CD4-positive, alpha-beta T cell treated with Interleukin-2 at 100 ng/mL for 4 hours (primary cell): ENCODE measurements around the gene URI1.

ENCODE experiments used
- DNase-seq: peaks from one replicate; pipeline ENCODE4 v3.0.0-alpha.2; 2020; ENCODE audit warnings: low spot score

URI1 gene

DNA sequence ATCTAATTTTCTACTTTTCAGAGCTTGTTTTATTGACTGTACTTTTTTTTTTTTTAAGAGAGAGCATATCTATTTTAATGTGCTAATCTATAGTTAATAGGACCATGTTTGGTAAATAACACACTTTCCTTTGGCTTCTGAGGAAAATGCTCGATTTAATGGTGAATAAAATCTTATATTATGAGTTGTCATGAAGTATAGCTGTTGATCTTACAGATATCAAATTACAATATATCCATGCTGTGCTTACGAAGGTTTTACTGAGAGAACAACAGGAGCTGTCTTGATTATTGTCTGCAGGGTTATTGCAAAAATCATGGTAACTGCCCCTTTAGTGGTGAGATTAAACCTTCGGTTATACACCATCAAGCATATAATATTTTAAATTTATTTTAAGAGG, 29.6 kb downstream of the URI1 start:
- no peak for DNase-seq

DNA sequence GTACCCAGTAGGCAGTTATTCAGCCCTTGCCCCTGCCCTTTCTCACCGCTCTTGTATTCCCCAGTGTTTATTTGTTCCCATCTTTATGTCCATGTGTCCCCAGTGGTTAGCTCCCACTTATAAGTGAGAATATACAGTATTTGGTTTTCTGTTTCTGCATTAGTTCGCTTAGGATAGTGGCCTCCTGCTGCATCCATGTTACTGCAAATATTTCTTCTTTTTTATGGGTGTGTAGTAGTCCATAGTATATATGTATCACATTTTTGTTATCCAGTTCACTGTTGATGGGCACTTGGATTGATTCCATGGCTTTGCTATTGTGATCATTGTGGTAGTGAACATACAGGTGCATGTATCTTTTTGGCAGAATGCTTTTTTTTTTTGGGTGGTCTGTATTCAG, 32.7 kb downstream of the URI1 start:
- DNase-seq = no peak

DNA sequence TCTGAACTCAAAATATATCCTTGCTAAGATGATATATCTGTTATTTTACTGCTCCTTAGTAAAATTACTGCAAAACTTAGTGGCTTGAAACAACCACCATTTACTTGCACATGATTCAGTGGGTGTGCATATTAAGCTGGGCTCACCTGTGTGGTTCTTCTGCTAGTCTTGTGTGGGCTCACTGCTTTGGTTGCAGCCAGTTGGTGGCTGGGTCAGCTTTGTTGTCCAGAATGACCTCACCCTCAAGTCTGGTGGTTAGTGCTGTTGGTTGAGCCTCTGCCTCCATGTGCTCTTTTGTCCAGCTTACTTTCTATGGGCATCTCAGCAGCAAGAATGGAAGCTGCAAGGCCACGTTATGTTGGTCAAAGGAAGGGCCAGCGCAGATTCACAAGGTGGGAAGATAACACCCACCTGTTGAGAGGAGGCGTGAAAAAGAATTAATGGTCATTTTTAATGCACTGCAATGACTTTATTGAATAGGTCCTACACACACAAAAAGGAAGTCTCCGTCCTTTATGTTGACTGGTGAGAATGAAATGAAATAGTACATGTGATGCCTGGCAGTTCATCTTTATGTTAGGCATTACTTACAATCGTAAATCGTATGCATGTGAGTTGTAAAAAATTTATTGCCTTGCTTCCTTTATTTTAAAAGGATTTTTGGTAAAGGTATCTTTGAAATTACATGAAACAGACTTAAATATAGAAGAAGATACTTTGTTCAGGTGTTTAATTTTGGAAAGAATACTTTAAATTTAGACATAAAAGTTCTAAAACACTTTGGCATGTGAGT, 34.3 kb downstream of the URI1 start:
- DNase-seq = no peak

DNA sequence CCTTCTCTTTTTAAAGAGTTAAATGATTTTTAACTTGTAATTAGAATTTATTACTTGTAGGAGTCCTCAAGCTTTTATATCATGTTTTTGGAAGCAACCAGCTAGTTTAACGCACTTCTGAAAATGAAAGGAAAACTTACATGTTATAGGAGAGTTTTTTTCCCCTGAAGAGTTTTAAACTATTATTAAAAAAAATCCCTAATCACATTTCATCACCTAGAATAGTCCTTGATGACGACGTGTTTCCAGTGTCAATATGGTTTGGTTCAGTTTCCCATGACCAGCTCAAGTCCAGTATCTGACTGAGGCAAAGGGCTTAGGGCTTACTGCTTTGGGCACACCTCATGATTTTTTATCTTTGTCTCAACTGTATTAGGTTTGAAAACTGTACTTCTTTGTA, 36.0 kb downstream of the URI1 start:
- no peak for DNase-seq

DNA sequence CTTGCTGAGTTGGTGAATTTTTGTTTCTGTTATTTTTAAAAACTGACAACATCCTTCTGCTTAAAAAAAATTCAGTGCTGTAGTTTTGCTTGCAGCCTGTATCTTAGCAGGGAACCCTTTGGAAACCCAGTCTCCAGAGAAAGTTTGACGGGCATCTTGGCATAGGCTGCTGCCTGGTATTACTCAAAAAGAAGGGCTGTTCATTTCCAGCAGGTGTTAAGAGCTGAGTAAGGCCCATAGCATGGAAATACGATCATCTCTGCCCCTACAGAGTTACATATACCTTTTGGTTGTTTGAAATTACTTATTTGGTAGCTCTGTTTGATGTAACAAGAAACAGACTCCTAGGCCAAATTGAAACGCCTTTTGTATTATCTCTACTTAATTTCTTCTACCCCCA, 41.5 kb downstream of the URI1 start:
- no peak for DNase-seq

DNA sequence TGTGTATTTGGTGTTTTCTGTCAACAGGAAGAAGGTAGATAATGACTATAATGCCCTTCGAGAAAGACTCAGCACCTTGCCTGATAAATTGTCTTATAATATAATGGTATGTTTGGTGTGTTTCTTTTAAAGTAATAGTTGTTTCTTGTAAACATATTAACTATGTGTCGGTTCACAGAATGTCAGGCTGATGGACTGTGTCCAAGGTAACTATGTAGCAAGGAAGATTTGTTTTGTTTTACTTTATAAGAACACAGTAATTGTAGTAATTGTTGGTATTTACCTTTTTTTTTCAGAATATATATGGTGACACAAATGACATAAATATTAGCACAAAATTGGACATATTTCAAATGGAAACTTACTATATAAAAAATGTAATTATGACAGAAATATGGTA, 43.2 kb downstream of the URI1 start:
- DNase-seq = no peak

DNA sequence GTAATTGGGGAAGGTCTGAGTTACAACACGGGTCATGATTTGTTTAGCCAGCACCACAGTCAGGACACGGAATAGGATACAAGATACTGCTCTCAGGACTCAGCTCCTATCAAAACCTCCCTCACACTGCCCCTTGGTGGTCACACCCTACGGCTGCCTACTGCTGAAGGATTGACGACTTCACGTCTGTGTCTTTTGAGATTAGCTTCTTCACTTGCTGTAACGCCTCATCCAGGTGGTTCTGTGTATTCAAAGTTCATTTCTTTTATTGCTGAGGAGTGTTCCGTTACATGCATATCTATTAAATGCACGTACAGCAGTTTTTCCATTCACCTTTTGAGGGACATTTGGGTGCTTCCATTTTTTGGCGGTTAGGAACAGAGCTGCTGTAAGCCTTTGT, 46.3 kb downstream of the URI1 start:
- no peak for DNase-seq

DNA sequence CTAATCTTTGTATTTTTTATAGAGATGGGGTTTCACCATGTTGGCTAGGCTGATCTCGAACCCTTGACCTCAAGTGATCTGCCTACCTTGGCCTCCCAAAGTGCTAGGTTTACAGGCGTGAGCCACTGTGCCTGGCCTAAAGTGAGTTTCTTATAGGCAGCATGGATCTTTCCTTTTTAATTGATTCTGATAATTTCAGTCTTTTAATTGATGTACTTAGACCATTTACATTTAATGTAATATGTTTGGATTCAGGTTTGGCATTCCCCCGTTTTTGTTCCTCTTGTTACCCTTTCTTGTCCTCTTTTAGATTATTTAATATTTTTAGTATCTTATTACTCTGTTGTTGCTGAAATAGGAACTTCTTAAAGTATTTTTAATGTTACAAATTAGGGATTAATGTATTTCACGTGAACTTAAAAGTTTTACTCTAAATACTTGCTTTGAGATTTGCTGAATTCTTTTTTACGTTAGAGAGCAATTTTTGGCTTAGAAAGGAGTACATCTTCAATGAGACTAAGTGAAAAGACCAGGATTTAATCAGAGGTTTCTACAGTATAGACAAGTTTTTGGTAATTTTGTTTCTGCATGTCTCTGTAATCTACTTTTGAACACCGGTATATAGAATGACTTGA, 50.3 kb downstream of the URI1 start:
- DNase-seq = no peak

DNA sequence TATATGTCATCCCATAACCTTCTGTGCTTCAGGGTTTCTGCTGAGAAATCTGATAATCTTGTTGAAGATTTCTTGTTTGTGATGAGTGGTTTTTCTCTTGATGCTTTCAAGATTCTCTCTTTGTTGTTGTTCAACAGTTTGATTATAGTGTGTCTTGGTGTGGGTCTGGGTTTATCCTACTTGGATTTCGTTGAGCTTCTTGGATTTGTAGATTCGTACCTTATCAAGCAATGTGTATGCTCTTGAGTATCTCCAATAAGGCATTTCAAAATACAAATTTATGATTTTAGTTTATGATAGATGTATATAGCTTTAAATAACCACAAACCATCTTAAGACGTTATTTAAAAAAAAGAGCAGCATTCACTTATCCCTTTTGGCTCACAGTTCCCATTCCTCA, 57.5 kb downstream of the URI1 start:
- DNase-seq = no peak

DNA sequence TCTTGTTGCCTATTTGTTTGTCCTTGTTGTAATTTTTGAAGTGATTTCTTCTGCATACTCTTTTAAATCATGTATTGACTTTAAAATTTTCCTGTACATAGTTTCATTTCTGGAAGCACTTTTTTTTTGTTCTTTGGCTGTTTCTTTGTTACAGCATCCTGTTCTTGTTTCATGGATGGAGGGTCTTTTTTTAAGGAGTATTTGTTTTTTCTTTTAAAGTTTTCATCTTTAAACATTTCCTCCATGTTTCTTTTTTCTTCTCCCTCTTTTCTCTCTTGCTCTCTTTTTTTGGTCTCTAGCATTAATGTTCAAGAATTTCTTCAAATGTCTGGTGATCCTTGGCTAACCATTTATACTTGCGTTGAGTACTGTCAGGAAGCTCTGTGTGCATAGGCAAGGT, 58.8 kb downstream of the URI1 start:
- DNase-seq = no peak

DNA sequence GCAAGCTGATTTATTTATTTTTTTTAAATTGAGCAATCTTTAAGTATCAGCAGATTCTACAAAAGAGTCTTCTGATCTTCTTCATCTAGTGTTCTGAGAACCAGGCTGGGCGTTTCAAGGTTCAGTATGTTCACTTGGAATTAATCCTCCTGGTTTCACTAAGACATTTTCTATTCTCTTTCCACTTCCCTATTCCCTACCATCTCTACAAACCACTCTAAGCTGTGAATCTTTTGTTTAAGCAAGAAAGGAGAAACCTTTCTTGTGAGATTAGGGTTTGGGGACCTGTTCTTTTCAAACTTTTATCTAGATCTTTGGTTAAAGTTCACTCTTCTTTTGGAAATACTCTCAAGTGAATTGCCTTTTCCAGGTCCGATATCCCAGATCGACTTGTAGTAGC, 59.3 kb downstream of the URI1 start:
- DNase-seq = no peak

DNA sequence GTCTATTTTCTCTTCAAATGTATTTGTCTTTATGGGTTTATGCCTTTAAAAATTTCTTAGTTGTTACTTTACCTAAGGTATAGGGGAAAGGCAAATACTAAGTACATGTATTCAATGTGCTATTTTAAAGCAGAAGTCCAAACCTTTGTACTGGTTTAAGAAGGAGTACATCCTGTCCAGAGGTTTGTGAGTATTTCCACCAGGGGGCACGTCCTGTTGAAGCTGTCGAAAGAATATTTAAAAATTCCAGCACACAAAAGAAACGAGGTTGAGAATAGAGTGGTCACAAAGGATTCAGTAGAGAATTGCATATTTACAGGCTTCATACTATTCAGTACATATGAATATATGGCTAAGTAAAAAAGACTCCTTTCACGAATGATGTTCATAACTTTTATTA, 59.8 kb downstream of the URI1 start:
- DNase-seq = no peak

DNA sequence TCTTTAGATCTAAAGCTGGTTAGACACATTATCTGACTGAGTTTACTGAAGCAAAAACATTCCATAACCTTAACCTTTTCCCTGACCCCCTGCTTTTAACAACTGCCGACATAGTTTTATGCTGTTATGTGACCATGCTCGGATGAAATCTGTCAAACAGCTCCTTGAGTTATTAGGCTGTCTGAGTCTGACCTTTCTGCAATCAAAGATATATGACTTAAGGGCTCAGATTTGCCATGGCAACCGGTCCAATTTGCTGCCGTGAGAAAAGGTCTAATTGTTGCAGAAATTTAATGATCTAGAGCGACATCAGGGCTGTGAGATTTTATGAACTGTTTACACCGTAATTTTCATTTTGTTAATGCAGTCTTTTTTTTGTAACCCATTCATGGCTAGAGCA, 61.8 kb downstream of the URI1 start:
- no peak for DNase-seq

DNA sequence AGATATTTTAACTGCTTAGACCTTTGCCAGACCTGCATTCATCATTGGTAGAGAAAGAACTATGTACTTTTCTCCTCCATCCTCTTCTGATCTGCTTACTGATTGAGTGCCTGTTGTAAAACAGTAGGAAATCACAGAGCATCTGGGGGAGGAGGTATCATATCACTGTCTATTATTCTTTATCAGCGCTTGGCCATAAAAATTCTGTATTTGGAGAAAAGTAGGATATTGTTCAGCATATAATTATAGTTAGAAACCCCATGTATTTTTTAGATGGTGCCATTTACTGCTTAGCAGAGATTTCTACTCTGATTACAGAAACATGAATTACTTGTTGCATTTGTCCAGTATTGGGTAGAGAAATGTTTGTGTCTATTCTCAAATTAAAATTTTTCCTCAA, 62.4 kb downstream of the URI1 start:
- DNase-seq = no peak

DNA sequence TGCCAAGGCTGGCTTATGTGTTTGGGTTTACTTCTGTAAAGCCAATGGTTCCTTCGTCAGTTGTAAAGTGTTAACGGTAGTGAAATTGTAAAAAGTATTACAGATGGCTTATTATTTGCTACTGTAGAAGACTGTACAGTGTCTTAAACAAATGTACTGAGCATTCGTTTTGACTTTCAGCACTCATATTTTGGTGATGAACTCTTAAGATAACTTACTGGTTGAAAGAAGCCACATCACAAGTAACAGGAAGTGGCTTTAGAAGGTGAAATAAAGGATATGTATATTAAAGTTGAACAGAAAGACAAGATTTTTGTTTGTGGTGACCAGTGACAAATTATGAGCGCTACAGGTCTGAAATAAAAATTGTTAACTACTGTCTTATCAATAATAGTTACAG, 64.2 kb downstream of the URI1 start:
- DNase-seq = peak; percentile 19

DNA sequence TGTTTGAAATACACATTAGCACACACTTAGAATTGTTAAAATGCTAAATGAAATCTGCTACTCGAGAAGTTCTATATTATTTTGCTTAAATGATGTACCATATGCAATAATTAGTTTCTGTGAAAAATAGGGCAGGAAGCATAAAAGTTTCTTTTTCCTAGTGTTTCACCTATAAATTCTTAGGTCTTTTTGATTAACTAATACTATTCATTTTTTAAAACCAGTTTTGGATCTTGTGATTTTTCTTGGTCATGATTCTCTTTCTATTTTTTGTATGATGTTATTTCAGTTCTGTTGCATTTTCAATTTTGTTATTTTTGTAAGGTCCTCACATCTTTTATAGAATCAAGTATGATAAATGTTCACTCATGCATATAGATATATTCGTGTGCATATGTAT, 66.1 kb downstream of the URI1 start:
- no peak for DNase-seq

DNA sequence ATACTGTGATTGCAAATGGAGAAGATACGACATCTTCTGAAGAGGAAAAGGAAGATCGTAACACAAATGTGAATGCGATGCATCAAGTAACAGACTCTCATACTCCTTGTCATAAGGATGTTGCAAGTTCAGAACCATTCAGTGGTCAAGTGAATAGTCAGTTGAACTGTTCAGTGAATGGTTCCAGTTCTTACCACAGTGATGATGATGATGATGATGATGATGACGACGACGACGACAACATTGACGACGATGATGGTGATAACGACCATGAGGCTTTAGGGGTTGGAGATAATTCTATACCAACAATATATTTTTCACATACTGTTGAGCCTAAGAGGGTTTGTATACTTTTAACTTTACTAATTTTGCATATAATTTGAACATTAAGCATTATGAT, 67.0 kb downstream of the URI1 start:
- DNase-seq = no peak

DNA sequence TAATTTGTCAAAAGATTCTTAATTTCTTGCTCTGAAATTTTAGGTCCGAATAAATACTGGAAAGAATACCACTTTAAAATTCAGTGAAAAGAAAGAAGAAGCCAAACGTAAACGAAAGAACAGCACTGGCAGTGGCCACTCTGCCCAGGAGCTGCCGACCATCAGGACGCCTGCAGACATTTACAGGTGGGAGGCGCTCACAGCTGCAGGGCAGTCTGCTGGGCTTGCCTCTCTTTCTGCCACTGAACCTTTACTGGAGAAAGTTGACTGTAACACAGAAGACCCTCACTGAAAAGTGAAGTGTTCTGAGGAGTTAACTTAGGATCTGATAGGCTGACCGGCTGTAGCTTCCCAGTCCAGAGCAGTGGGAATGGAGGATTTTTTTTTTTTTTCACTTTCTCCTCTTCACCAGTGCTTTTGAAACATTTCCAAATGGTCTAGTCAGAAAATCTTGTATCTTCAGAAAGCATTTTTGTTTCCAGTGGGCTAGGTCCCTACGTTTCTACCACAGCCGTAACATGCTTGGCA, 69.1 kb downstream of the URI1 start:
- DNase-seq = no peak

DNA sequence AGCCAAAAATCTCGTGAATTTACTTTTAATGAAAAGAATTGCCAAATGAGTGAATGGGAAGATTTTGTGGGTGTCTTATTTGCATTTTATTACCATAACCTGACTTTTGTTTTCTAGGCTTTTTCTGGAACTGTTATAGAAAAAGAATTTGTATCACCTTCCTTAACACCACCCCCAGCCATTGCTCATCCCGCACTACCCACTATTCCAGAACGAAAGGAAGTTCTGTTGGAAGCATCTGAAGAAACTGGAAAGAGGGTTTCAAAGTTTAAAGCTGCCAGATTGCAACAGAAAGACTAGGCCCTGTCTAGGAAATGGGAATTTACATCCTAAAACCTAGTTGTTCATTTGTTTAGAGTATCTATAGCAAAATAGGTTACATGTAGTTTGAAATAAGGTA, 72.7 kb downstream of the URI1 start:
- no peak for DNase-seq

DNA sequence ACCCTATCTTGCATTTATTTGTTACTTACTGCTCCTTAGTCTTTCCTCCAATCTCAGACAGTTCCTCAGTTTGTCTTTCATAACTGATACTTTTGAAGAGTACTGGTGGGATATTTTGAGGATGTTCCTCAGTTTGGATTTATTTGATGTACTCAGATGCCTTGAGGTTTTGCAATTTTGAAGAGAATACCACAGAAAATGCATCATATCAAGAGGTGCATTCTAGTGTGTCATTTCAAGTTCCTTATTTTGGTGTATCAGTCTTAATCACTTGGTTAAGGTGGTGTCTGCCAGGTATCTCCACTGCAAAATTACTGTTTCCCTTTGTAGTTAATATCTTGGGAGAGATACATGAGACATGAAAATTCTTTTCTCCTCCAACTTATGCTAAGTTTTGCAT, 75.1 kb downstream of the URI1 start:
- DNase-seq = no peak

DNA sequence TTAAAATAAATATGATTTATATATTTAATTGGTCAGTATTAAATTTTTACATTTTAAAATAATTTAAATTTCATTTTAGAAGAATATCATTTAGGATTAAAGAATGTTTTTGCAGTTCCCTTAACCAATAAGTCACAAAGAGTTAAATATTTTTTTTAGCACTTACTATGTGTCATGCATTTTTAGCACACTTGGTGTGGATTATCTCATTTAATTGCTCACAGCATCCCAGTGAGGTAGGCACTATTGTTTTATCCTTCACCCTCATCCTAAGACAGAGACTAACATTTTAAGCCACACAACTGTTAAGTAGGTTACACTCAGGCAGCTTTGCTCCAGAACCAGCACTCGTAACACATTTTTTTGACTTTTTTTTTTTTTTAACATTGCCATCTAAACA, 78.2 kb downstream of the URI1 start:
- DNase-seq = no peak

DNA sequence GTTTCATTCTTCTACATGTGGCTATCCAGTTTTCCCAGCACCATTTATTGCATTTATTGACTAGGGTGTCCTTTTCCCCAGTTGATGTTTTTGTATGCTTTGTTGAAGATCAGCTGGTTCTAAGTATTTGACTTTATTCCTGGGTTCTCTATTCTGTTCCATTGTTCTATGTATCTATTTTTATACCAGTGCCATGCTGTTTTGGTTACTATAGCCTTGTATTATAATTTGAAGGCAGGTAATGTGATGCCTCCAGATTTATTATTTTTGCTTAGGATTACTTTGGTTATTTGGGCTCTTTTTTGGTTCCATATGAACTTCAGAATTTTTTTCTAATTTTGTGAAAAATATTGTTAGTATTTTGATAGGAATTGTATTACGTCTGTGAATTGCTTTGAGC, 80.6 kb downstream of the URI1 start:
- no peak for DNase-seq

DNA sequence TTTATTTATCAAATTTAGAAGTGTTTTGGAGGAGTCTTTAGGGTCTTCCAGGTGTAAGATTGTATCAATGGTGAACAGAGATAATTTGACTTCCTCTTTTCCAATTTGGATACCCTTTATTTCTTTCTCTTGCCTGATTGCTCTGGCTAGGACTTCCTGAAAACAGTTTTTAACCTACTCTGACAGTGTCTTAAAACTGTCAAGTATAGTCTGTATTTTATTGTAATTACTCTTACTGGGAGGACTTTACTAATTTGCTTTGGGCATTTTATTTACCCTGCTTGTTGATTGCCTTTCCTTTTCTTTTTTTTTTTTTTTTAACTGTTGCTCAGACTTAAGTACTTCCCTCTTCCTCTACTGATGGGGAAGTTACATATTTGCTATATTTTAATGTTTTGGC, 81.3 kb downstream of the URI1 start:
- DNase-seq = no peak

DNA sequence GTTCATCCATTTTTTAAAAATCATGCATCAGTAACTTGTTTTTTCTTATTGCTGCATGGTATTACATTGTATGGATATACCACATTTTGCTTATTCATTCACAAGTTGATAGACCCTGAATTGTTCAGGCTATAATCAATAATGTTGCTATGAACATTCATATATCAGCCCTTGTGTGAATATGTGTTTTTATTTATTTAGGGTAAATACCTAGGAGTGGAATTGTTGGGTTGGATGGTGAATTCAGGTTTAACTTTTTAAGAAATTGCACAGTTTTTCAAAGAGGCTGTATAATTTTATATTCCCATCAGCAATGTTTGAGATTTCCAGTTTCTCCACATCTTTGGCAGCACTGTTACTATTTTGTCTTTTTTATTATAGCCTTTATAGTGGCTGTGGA, 82.1 kb downstream of the URI1 start:
- no peak for DNase-seq
